ENCODE measurements around the gene CCND3. TPM values are rescaled to one million over a fixed set of nuclear protein-coding genes. Genes with fewer than 3 reads are reported as not detected.

CCND3 gene
- total and polyA plus RNA-seq, 2 of the 13 experiments (the other 11 are each of a cell fraction or from before 2014, with no cell fraction given) = 4.3 to 7.2 TPM

- TF ChIP-seq ZNF770 (CRISPR knock-in tag; IDR thresholded peaks at IDR 0.05) (peak; percentile 25; the same call in 1 of the 2 replicates), ZSCAN20 (CRISPR knock-in tag; IDR thresholded peaks at IDR 0.05; ENCODE audit: borderline replicate concordance) (0 out of 2 replicates have a peak, but pooled peaks have one; percentile 11), PRDM15 (CRISPR knock-in tag; IDR thresholded peaks at IDR 0.05) (peak; percentile 6; the same call in 1 of the 2 replicates), DR1 (CRISPR knock-in tag; IDR thresholded peaks at IDR 0.05) (no peak), CHD4 (IDR thresholded peaks at IDR 0.05; ENCODE audit: borderline replicate concordance, low read length) (no peak), ZBTB8A (CRISPR knock-in tag; IDR thresholded peaks at IDR 0.05; ENCODE audit: borderline replicate concordance, low read depth) (no peak), ZSCAN5A (CRISPR knock-in tag; IDR thresholded peaks at IDR 0.05; ENCODE audit: borderline replicate concordance) (no peak), SRY (CRISPR knock-in tag; IDR thresholded peaks at IDR 0.05) (0 out of 2 replicates have a peak, but pooled peaks have one; percentile 17), MAFF (IDR thresholded peaks at IDR 0.05; ENCODE audit: low read depth, low read length) (peak; percentile 35; the same call in 1 of the 2 replicates), RERE (CRISPR knock-in tag; IDR thresholded peaks at IDR 0.05; ENCODE audit: low read depth) (no peak), ZBTB39 (CRISPR knock-in tag; IDR thresholded peaks at IDR 0.05) (no peak), FOSL2 (CRISPR knock-in tag; IDR thresholded peaks at IDR 0.05) (peak; percentile 38; the same call in 1 of the 2 replicates)
Measured at GRCh38 chr6:41942067-41942851, 651 bp upstream of the CCND3 start (continued).
